KMS-11 (cell line): Measurements from ENCODE around the gene FBXO44.

Experiments
- H2AFZ ChIP-seq: fragments of 200-600 bp; sonication (generic); 2 replicates; pipeline ENCODE4 v1.6.1; 2016; ENCODE audit warnings: antibody characterized with exemption, mixed run types, low read depth
- H3K27ac ChIP-seq: fragments of 200-600 bp; sonication (generic); 2 replicates; pipeline ENCODE4 v1.6.1; 2016; ENCODE audit warnings: mild to moderate bottlenecking, mixed run types
- H3K27me3 ChIP-seq: fragments of 200-600 bp; sonication (generic); 2 replicates; pipeline ENCODE4 v1.6.1; 2017; ENCODE audit warnings: mild to moderate bottlenecking, low read depth, mixed run types, moderate library complexity; ENCODE audit not compliant: insufficient read depth
- H3K36me3 ChIP-seq: fragments of 200-600 bp; sonication (generic); 2 replicates; pipeline ENCODE4 v1.6.1; 2017; ENCODE audit warnings: mild to moderate bottlenecking, mixed run types; ENCODE audit not compliant: insufficient read depth
- H3K4me1 ChIP-seq: fragments of 200-600 bp; sonication (generic); 2 replicates; pipeline ENCODE4 v1.6.1; 2016; ENCODE audit warnings: mild to moderate bottlenecking, low read depth, mixed run types; ENCODE audit not compliant: poor library complexity, severe bottlenecking
- H3K4me2 ChIP-seq: fragments of 200-600 bp; sonication (generic); 2 replicates; pipeline ENCODE4 v1.7.0; 2016; ENCODE audit warnings: mild to moderate bottlenecking, mixed run types
- H3K4me3 ChIP-seq: fragments of 200-600 bp; sonication (generic); IDR thresholded peaks from 2 replicates; pipeline ENCODE4 v1.6.1; 2017; ENCODE audit warnings: low read depth, low read length, mixed read lengths; ENCODE audit not compliant: insufficient read depth
- H3K79me2 ChIP-seq: fragments of 200-600 bp; sonication (generic); 2 replicates; pipeline ENCODE4 v1.6.1; 2016; ENCODE audit warnings: low read depth, mixed run types; ENCODE audit not compliant: insufficient read depth
- H3K9ac ChIP-seq: fragments of 200-600 bp; sonication (generic); 2 replicates; pipeline ENCODE4 v1.6.1; 2016; ENCODE audit warnings: mild to moderate bottlenecking, mixed run types
- H4K20me1 ChIP-seq: fragments of 200-600 bp; sonication (generic); 2 replicates; pipeline ENCODE4 v1.6.1; 2016; ENCODE audit warnings: mild to moderate bottlenecking, mixed run types; ENCODE audit not compliant: insufficient read depth
- CTCF ChIP-seq: fragments of 200-600 bp; sonication (generic); conservative IDR thresholded peaks from 2 replicates; pipeline ENCODE4 v1.6.1; 2017; ENCODE audit warnings: low read depth, mild to moderate bottlenecking, antibody characterized with exemption, low read length, moderate library complexity, mixed read lengths

FBXO44 gene

GRCh38 chr1:11701551-11701961 is 46.9 kb downstream of the FBXO44 start:
- Histone ChIP-seq H4K20me1 (no peaks in the 10 kb centered on the region), H3K36me3 (no peaks in the 10 kb centered on the region), H3K4me1 (no peaks in the 10 kb centered on the region), H3K27me3 (peaks cover 92% of the 10 kb centered on the region), H3K79me2 (no peaks in the 10 kb centered on the region), H3K4me2 (no peak overlapping the region), H2AFZ (no peak overlapping the region), H3K27ac (no peak overlapping the region), H3K9ac (no peak overlapping the region), H3K4me3 (no peak overlapping the region)
- no peak for TF ChIP-seq CTCF

GRCh38 chr1:11701981-11702803 is 47.5 kb downstream of the FBXO44 start:
- peaks cover 89% of the 10 kb centered on the region for H3K27me3 ChIP-seq
- H4K20me1 ChIP-seq: no peaks in the 10 kb centered on the region
- H3K79me2 ChIP-seq: no peaks in the 10 kb centered on the region
- H3K4me2 ChIP-seq: no peak overlapping the region
- no peak overlapping the region for H3K27ac ChIP-seq
- TF ChIP-seq CTCF: no peak
- H3K9ac ChIP-seq: no peak overlapping the region
- H3K4me3 ChIP-seq: no peak overlapping the region
- no peaks in the 10 kb centered on the region for H3K4me1 ChIP-seq
- H2AFZ ChIP-seq: no peak overlapping the region
- no peaks in the 10 kb centered on the region for H3K36me3 ChIP-seq

GRCh38 chr1:11703357-11704193 is 48.9 kb downstream of the FBXO44 start:
- TF ChIP-seq CTCF: no peak
- H3K4me1 ChIP-seq: no peaks in the 10 kb centered on the region
- no peak overlapping the region for H2AFZ ChIP-seq
- no peak overlapping the region for H3K9ac ChIP-seq
- H3K27ac ChIP-seq: no peak overlapping the region
- H3K79me2 ChIP-seq: no peaks in the 10 kb centered on the region
- H3K4me3 ChIP-seq: no peak overlapping the region
- H3K4me2 ChIP-seq: no peak overlapping the region
- no peaks in the 10 kb centered on the region for H4K20me1 ChIP-seq
- no peaks in the 10 kb centered on the region for H3K36me3 ChIP-seq
- peaks cover 88% of the 10 kb centered on the region for H3K27me3 ChIP-seq

- Histone ChIP-seq H3K4me1 (no peaks in the 10 kb centered on the region), H3K79me2 (no peaks in the 10 kb centered on the region), H4K20me1 (no peaks in the 10 kb centered on the region), H2AFZ (no peak overlapping the region), H3K27ac (no peak overlapping the region), H3K4me2 (no peak overlapping the region), H3K9ac (no peak overlapping the region), H3K36me3 (no peaks in the 10 kb centered on the region), H3K27me3 (peaks cover 88% of the 10 kb centered on the region), H3K4me3 (no peak overlapping the region)
- no peak for TF ChIP-seq CTCF
These were observed 49.5 kb downstream of the FBXO44 start for GRCh38 chr1:11704194-11704529.
